BJ (cell line): ENCODE data around the gene PPP2R5C. TPM values are rescaled to one million over a fixed set of nuclear protein-coding genes. Genes with fewer than 3 reads are reported as not detected.

Experiments
- CTCF ChIA-PET: fragments of 350-600 bp; formaldehyde crosslinking; extraction: SDS; loops from one replicate; lab custom pipeline; 2021; ENCODE audit warnings: antibody characterized with exemption, inconsistent platforms; lab: Yijun Ruan, JAX
- POLR2A ChIA-PET: fragments of 300-600 bp; sonication (Branson Sonifier 250); formaldehyde crosslinking; extraction: SDS; loops from one replicate; lab custom pipeline; 2021; ENCODE audit warnings: antibody characterized with exemption; lab: Charles Lee
- DNase-seq: peaks from one replicate; pipeline ENCODE4 v3.0.0-alpha.2; 2011; ENCODE audit warnings: low read depth
- H3K27me3 ChIP-seq: 2 replicates; pipeline ENCODE4 v1.6.0; 2011; ENCODE audit warnings: low read length; ENCODE audit not compliant: control insufficient read depth, insufficient read depth
- H3K36me3 ChIP-seq: 2 replicates; pipeline ENCODE4 v1.5.1; 2011; ENCODE audit warnings: low read length; ENCODE audit not compliant: control insufficient read depth, insufficient read depth
- H3K4me3 ChIP-seq: 2 replicates; pipeline ENCODE4 v1.5.1; 2011; ENCODE audit warnings: low read depth, mild to moderate bottlenecking, control low read depth, low read length
- polyA plus RNA-seq: library from polyadenylated mRNA; depleted of rRNA; stranded (reverse); fragments of >200 nt; gene quantifications from 2 replicates; pipeline ENCODE4 v1.2.3, GENCODE V29; 2011
- TF ChIP-seq, protein P1 (sequence below): IDR thresholded peaks from 2 replicates; pipeline ENCODE4 v1.5.1; 2011; ENCODE audit warnings: low read depth, mild to moderate bottlenecking, control low read depth, inconsistent platforms, low read length, moderate library complexity; ENCODE audit not compliant: insufficient read depth

The PPP2R5C gene
- polyA plus RNA-seq, 1 experiment: 55.8 TPM

DNA sequence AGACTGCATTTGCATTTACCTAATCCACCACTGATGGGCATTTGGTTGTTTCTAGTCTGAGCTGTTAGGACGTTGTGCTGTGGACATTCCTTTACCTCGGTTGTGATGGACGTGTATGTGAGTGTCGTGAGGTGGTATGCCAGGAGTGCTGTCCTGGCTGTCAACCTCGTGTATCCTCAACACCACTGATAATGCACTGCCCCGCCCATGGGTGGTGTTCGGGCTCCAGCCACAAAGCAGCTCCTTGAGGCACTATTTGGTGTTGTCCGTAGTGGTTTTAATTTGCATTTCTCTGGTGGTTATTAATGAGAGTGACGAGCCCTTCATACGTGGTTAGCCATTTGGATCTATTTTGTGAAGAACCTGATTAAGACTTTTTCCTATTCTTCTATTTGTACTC is 87.6 kb downstream of the PPP2R5C start:
- Histone ChIP-seq H3K36me3 (peaks cover 3% of the 10 kb centered on the region), H3K4me3 (no peak overlapping the region), H3K27me3 (no peaks in the 10 kb centered on the region)
- ChIA-PET CTCF (no interaction called here), POLR2A (no interaction called here)
- no peak for DNase-seq
- TF ChIP-seq, protein P1, sequence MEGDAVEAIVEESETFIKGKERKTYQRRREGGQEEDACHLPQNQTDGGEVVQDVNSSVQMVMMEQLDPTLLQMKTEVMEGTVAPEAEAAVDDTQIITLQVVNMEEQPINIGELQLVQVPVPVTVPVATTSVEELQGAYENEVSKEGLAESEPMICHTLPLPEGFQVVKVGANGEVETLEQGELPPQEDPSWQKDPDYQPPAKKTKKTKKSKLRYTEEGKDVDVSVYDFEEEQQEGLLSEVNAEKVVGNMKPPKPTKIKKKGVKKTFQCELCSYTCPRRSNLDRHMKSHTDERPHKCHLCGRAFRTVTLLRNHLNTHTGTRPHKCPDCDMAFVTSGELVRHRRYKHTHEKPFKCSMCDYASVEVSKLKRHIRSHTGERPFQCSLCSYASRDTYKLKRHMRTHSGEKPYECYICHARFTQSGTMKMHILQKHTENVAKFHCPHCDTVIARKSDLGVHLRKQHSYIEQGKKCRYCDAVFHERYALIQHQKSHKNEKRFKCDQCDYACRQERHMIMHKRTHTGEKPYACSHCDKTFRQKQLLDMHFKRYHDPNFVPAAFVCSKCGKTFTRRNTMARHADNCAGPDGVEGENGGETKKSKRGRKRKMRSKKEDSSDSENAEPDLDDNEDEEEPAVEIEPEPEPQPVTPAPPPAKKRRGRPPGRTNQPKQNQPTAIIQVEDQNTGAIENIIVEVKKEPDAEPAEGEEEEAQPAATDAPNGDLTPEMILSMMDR: no peak

DNA sequence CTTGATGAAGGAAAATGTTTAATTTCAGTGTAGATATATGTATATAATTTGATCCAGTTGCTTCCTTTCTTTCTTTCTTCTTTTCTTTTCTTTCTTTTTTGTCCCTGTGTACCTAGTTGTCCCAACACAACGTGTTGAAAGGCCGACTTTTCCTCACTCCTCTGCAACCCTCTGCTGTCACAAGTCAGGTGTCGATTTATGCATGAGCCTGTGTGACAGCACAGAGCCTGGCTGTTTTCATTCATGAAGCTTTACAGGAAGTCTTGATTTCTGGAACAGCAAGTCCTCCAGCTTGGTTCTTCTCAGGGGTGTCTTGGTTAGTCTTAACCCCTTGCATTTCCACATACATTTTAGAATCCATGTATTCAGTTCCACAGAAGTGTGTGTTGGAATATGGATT is 88.1 kb downstream of the PPP2R5C start:
- CTCF ChIA-PET: no interaction called here
- no peak overlapping the region for H3K4me3 ChIP-seq
- DNase-seq: no peak
- 0 out of 2 replicates have a peak, but pooled peaks cover 1% of the 10 kb centered on the region for H3K36me3 ChIP-seq
- TF ChIP-seq, protein P1: no peak
- POLR2A ChIA-PET: no interaction called here
- no peaks in the 10 kb centered on the region for H3K27me3 ChIP-seq

DNA sequence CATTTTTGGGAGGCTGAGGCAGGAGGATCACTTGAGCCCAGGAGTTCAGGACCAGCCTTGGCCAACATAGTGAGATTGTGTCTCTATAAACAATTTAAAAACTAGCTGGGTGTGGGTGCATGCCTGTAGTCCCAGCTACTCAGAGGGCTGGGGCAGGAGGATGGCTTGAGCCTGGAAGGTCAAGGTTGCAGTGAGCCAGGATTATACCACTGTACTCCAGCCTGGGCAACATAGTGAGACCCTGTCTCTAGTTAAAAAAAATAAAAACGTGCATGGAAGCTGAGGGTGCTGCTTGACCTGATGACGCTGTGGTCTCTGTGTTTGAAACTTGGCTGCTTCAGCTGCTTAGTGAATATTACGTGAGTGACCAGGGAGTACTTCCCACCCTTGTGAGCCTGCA is 89.7 kb downstream of the PPP2R5C start:
- H3K4me3 ChIP-seq: no peak overlapping the region
- CTCF ChIA-PET: no interaction called here
- H3K27me3 ChIP-seq: no peaks in the 10 kb centered on the region
- TF ChIP-seq, protein P1: no peak
- H3K36me3 ChIP-seq: 0 out of 2 replicates have a peak, but pooled peaks cover 1% of the 10 kb centered on the region
- POLR2A ChIA-PET: no interaction called here
- no peak for DNase-seq

DNA sequence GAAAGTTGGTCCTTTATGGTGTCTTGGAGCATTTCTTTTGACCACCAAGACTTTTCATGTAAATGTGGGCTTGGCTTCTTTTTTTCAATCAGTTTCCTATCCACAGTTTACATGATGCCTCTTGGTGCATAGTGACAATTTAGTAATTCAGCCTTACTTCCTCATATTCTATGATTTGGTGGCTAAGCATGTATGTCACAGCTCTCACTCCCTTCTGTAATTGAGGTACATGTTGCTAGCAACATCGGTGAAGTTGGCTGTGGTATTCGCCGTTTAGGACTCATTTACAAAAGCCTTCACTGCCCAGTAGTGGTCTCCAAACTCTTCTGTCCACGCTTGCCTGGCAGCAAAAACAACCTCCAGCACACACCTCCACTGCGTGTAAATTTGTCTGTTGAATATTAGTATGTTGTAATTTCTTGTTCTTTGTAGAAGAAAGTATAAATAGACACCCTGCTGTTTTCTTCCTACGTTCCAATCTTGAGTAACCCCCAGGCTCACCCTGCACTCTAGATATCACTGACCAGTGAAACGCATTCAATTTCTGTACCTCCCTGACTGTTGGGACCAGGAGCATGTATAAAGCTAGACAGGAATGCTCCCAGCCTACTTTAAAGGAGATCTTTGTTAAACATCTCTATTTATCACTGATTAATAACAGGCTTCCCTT is 90.4 kb downstream of the PPP2R5C start:
- Histone ChIP-seq H3K36me3 (no peaks in the 10 kb centered on the region), H3K4me3 (no peak overlapping the region), H3K27me3 (no peaks in the 10 kb centered on the region)
- POLR2A ChIA-PET: interaction anchor here (0.7 kb wide), 1 partner anchor 42 kb away, joined by 8 read pairs; no protein-coding TSS in a partner anchor
- DNase-seq: no peak
- TF ChIP-seq, protein P1: no peak
- CTCF ChIA-PET: interaction anchor here (1.8 kb wide), 1 partner anchor 144 kb away, joined by 5 read pairs; no protein-coding TSS in a partner anchor

DNA sequence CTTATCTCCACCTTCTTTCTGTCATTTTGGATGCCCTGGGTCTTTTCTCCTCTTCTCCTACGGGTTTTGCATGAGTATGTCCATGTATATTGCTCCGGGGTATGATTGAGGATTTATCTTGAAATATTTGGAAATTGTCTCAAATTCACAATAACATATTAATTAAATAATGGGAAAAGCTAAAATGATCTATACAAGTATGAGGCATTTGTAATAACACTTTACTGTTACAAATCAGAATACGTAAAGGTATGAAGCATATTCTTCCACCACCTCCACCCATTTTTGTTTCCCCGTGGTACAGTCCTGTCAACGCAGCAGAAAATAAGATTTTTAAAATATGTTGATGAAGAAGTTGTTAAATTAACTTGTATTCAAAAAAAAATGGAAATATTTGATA is 91.3 kb downstream of the PPP2R5C start:
- no peak overlapping the region for H3K4me3 ChIP-seq
- no peak for DNase-seq
- H3K36me3 ChIP-seq: peaks cover 3% of the 10 kb centered on the region; the same call in 1 of the 2 replicates
- CTCF ChIA-PET: interaction anchor here (1.8 kb wide), 1 partner anchor 145 kb away, joined by 5 read pairs; no protein-coding TSS in a partner anchor
- H3K27me3 ChIP-seq: no peaks in the 10 kb centered on the region
- TF ChIP-seq, protein P1: no peak
- POLR2A ChIA-PET: interaction anchor here (0.5 kb wide), 1 partner anchor 14 kb away, joined by 4 read pairs; no protein-coding TSS in a partner anchor
